DOHH2 (cell line): ENCODE data around the gene RNASET2.

Experiments used
- H3F3A ChIP-seq: fragments of 200-600 bp; sonication (generic), shearing (Covaris generic); 2 replicates; pipeline ENCODE4 v1.6.0; 2016; ENCODE audit warnings: antibody characterized with exemption, mild to moderate bottlenecking; ENCODE audit not compliant: control insufficient read depth, insufficient read depth
- H3K27ac ChIP-seq: fragments of 200-600 bp; sonication (generic); 2 replicates; pipeline ENCODE4 v1.5.1; 2014; ENCODE audit warnings: low read depth, mild to moderate bottlenecking, low read length, moderate library complexity
- H3K27me3 ChIP-seq: fragments of 200-600 bp; sonication (generic); 2 replicates; pipeline ENCODE4 v1.6.1; 2014; ENCODE audit warnings: mild to moderate bottlenecking, low read length, mixed read lengths; ENCODE audit not compliant: control insufficient read depth
- H3K36me3 ChIP-seq: fragments of 200-600 bp; sonication (generic); 2 replicates; pipeline ENCODE4 v1.6.1; 2014; ENCODE audit warnings: mild to moderate bottlenecking, low read length, moderate library complexity, mixed read lengths; ENCODE audit not compliant: control insufficient read depth
- H3K4me1 ChIP-seq: fragments of 200-600 bp; sonication (generic); 2 replicates; pipeline ENCODE4 v1.6.1; 2014; ENCODE audit warnings: mild to moderate bottlenecking, low read length, mixed read lengths; ENCODE audit not compliant: control insufficient read depth
- H3K4me2 ChIP-seq: fragments of 200-600 bp; sonication (generic); 2 replicates; pipeline ENCODE4 v1.6.0; 2014; ENCODE audit warnings: mild to moderate bottlenecking, low read length, moderate library complexity
- H3K4me3 ChIP-seq: fragments of 200-600 bp; sonication (generic); 2 replicates; pipeline ENCODE4 v1.5.1; 2014; ENCODE audit warnings: mild to moderate bottlenecking, low read length, mixed read lengths
- H3K79me2 ChIP-seq: fragments of 200-600 bp; sonication (generic); 2 replicates; pipeline ENCODE4 v1.6.1; 2014; ENCODE audit warnings: mild to moderate bottlenecking, low read length, mixed read lengths; ENCODE audit not compliant: control insufficient read depth
- H3K9me2 ChIP-seq: fragments of 200-600 bp; sonication (generic); replicated peaks from 2 replicates; pipeline ENCODE4 v1.6.1; 2014; ENCODE audit warnings: mild to moderate bottlenecking, low read length, mixed read lengths; ENCODE audit not compliant: control insufficient read depth
- H3K9me3 ChIP-seq: fragments of 200-600 bp; sonication (generic); 2 replicates; pipeline ENCODE4 v1.6.1; 2014; ENCODE audit warnings: antibody characterized with exemption, low read length, mixed read lengths; ENCODE audit not compliant: control insufficient read depth, insufficient read depth
- H4K20me1 ChIP-seq: fragments of 200-600 bp; sonication (generic); 2 replicates; pipeline ENCODE4 v1.6.0; 2014; ENCODE audit warnings: low read depth, mild to moderate bottlenecking, antibody characterized with exemption, low read length, moderate library complexity; ENCODE audit not compliant: control insufficient read depth, insufficient read depth
- EZH2phosphoT487 ChIP-seq: fragments of 200-600 bp; sonication (generic); IDR thresholded peaks from 2 replicates; pipeline ENCODE4 v1.6.1; 2017; ENCODE audit warnings: borderline replicate concordance, mild to moderate bottlenecking, antibody characterized with exemption, low read length, moderate library complexity, mixed read lengths
- TF ChIP-seq, protein P1 (sequence below): fragments of 200-600 bp; sonication (generic); IDR thresholded peaks from one replicate; pipeline ENCODE4 v1.5.1; 2014; ENCODE audit warnings: antibody characterized with exemption, mild to moderate bottlenecking, low read depth, low read length; ENCODE audit not compliant: poor library complexity, severe bottlenecking

RNASET2 gene

DNA sequence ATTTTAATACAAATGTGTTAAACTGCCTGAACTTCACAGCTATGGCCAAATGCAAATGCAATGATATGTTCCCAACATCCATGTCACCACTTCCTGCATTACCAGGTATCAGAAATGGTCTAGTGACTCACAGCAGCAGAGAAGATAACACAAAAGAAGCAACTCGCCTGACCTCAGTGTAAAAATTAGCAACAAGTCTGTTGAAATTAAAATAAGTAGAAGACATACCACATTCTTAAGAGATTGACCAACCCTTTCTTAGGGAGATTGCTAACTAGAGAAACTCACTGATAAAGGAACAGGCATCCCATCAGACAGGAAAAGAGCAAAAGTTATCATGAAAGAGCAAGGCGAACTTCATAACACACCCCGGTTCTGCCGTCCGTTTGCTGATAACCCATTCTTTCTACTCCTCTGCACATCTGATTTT, 45.1 kb downstream of the RNASET2 start:
- H3K79me2 ChIP-seq, result no peaks in the 10 kb centered on the region
- no peaks in the 10 kb centered on the region for H3K9me3 ChIP-seq
- H3K4me3 ChIP-seq, result no peak overlapping the region
- no peak overlapping the region for H3K27ac ChIP-seq
- H3K27me3 ChIP-seq, result no peaks in the 10 kb centered on the region
- H3K4me1 ChIP-seq, result peaks cover 22% of the 10 kb centered on the region
- TF ChIP-seq, protein P1, sequence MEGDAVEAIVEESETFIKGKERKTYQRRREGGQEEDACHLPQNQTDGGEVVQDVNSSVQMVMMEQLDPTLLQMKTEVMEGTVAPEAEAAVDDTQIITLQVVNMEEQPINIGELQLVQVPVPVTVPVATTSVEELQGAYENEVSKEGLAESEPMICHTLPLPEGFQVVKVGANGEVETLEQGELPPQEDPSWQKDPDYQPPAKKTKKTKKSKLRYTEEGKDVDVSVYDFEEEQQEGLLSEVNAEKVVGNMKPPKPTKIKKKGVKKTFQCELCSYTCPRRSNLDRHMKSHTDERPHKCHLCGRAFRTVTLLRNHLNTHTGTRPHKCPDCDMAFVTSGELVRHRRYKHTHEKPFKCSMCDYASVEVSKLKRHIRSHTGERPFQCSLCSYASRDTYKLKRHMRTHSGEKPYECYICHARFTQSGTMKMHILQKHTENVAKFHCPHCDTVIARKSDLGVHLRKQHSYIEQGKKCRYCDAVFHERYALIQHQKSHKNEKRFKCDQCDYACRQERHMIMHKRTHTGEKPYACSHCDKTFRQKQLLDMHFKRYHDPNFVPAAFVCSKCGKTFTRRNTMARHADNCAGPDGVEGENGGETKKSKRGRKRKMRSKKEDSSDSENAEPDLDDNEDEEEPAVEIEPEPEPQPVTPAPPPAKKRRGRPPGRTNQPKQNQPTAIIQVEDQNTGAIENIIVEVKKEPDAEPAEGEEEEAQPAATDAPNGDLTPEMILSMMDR, result no peak
- no peak for TF ChIP-seq EZH2phosphoT487
- no peaks in the 10 kb centered on the region for H3K9me2 ChIP-seq
- H3F3A ChIP-seq, result no peaks in the 10 kb centered on the region
- H4K20me1 ChIP-seq, result no peaks in the 10 kb centered on the region
- no peaks in the 10 kb centered on the region for H3K36me3 ChIP-seq
- H3K4me2 ChIP-seq, result no peak overlapping the region

DNA sequence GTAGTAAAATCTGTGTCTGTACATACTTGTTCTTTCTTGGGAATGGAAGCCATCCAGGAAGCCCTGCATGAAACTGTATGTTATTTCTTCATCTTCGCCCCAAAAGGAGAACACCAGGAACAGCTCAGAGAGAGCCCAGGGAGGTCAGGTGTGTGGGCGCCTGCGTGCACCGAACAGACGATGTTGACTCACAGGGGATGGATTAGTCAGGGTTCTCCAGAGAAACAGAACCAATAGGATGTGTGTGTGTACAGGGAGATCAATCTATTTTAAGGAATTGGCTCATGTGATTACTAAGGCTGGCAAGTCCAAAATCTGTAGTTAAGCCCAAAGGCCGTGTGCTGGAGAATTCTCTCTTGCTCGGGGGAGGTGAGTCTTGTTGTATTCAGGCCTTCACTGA, 45.7 kb downstream of the RNASET2 start:
- H3F3A ChIP-seq, result no peaks in the 10 kb centered on the region
- H4K20me1 ChIP-seq, result no peaks in the 10 kb centered on the region
- no peaks in the 10 kb centered on the region for H3K36me3 ChIP-seq
- TF ChIP-seq, protein P1, result no peak
- no peak for TF ChIP-seq EZH2phosphoT487
- H3K79me2 ChIP-seq, result no peaks in the 10 kb centered on the region
- peaks cover 22% of the 10 kb centered on the region for H3K4me1 ChIP-seq
- H3K4me2 ChIP-seq, result no peak overlapping the region
- no peaks in the 10 kb centered on the region for H3K27me3 ChIP-seq
- H3K9me3 ChIP-seq, result no peaks in the 10 kb centered on the region
- H3K4me3 ChIP-seq, result no peak overlapping the region
- H3K27ac ChIP-seq, result no peak overlapping the region
- H3K9me2 ChIP-seq, result no peaks in the 10 kb centered on the region

DNA sequence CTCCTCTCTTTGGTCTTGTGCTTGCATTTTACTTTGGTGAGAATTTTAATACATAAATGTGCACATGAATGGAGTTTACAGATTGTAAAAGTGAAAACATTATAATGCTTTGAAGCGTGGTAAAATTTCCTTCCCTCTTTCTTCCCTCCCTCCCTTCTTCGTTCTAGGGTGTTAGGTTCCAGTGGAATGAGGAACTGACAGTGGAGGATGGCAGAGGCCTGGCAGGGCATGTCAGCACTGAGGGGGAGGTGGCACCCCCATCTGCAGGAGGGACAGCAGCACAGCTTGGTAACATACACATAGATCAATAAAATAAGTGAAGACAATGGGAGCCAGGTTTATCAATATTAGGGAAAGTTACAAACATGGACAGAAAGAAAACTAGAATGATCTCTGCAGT, 47.5 kb downstream of the RNASET2 start:
- Histone ChIP-seq H3K9me2 (no peaks in the 10 kb centered on the region), H3K4me1 (peaks cover 30% of the 10 kb centered on the region), H3K4me2 (no peak overlapping the region), H3K9me3 (no peaks in the 10 kb centered on the region), H3K27ac (no peak overlapping the region), H3K36me3 (no peaks in the 10 kb centered on the region), H3K27me3 (peaks cover 12% of the 10 kb centered on the region), H3K4me3 (no peak overlapping the region), H3F3A (no peaks in the 10 kb centered on the region), H4K20me1 (no peaks in the 10 kb centered on the region), H3K79me2 (no peaks in the 10 kb centered on the region)
- TF ChIP-seq, protein P1, result no peak
- no peak for TF ChIP-seq EZH2phosphoT487
